A673 (cell line): ENCODE data around the gene RCVRN. TPM values are rescaled to one million over a fixed set of nuclear protein-coding genes. Genes with fewer than 3 reads are reported as not detected.
A peak's percentile ranks its signal among the peaks of the same experiment; 100 is the strongest.

Experiments
- BruUV-seq: library from RNA; stranded (reverse); fragments of 400-500 nt; replicated peaks from 2 replicates; lab custom pipeline; 2021; lab: Mats Ljungman, UMichigan
- CTCF ChIA-PET: fragments of 300-600 bp; sonication (Branson Sonifier 250); formaldehyde crosslinking; loops from one replicate; lab custom pipeline; 2022; ENCODE audit warnings: antibody characterized with exemption; lab: Charles Lee
- POLR2A ChIA-PET: fragments of 300-600 bp; sonication (Branson Sonifier 250); formaldehyde crosslinking; loops from one replicate; lab custom pipeline; 2022; ENCODE audit warnings: antibody characterized with exemption; ENCODE audit not compliant: low non-redundant PET; lab: Charles Lee
- DNase-seq: peaks from one replicate; pipeline ENCODE4 v3.0.0-alpha.2; 2015; ENCODE audit warnings: low spot score
- H3K27ac ChIP-seq: fragments of 200-600 bp; sonication (generic); 2 replicates; pipeline ENCODE4 v1.5.1; 2016; ENCODE audit warnings: mixed run types, low read depth, mild to moderate bottlenecking, mixed read lengths, antibody characterized with exemption, low read length; ENCODE audit not compliant: poor library complexity, severe bottlenecking
- H3K27me3 ChIP-seq: fragments of 200-600 bp; sonication (generic); replicated peaks from 2 replicates; pipeline ENCODE4 v1.6.1; 2017; ENCODE audit warnings: mixed run types, low read depth, mild to moderate bottlenecking, mixed read lengths, antibody characterized with exemption, low read length; ENCODE audit not compliant: insufficient read depth, poor library complexity
- H3K36me3 ChIP-seq: fragments of 200-600 bp; sonication (generic); 2 replicates; pipeline ENCODE4 v1.6.1; 2016; ENCODE audit warnings: mixed run types, mild to moderate bottlenecking, mixed read lengths, antibody characterized with exemption, low read length; ENCODE audit not compliant: insufficient read depth, poor library complexity, severe bottlenecking
- H3K4me1 ChIP-seq: fragments of 200-600 bp; sonication (generic); 2 replicates; pipeline ENCODE4 v1.6.1; 2017; ENCODE audit warnings: mixed run types, mild to moderate bottlenecking, mixed read lengths, antibody characterized with exemption, low read length; ENCODE audit not compliant: insufficient read depth, poor library complexity, severe bottlenecking
- H3K4me3 ChIP-seq: fragments of 200-600 bp; sonication (generic); 2 replicates; pipeline ENCODE4 v1.5.1; 2016; ENCODE audit warnings: low read depth, mixed run types, mild to moderate bottlenecking, mixed read lengths, low read length; ENCODE audit not compliant: poor library complexity, severe bottlenecking
- H3K9me3 ChIP-seq: fragments of 200-600 bp; sonication (generic); 2 replicates; pipeline ENCODE4 v1.6.1; 2016; ENCODE audit warnings: mixed run types, low read depth, mild to moderate bottlenecking, mixed read lengths, antibody characterized with exemption, low read length; ENCODE audit not compliant: poor library complexity, severe bottlenecking
- EZH2 ChIP-seq: fragments of 200-600 bp; sonication (generic); IDR thresholded peaks from 2 replicates; pipeline ENCODE4 v1.6.1; 2017; ENCODE audit warnings: borderline replicate concordance, low read depth, mild to moderate bottlenecking, mixed read lengths, antibody characterized with exemption, low read length; ENCODE audit not compliant: poor library complexity, severe bottlenecking
- intact Hi-C: fragments of 100-400 bp; cut with micrococcal nuclease; formaldehyde crosslinking; loops from one replicate; pipeline ENCODE4 v1.10.0; 2022; ENCODE audit not compliant: unreplicated experiment
- total RNA-seq: library from RNA; stranded (reverse); gene quantifications from 2 replicates; pipeline ENCODE4 v1.2.3, GENCODE V29; 2021
- TF ChIP-seq, protein P1 (sequence below): fragments of 300-800, 200-600 bp; sonication (generic); conservative IDR thresholded peaks from 2 replicates; pipeline ENCODE4 v1.5.1; 2017; ENCODE audit warnings: low read depth, mild to moderate bottlenecking, antibody characterized with exemption, low read length, moderate library complexity, mixed read lengths

RCVRN gene
- total RNA-seq, 1 experiment from 2014 or later, result not detected

DNA sequence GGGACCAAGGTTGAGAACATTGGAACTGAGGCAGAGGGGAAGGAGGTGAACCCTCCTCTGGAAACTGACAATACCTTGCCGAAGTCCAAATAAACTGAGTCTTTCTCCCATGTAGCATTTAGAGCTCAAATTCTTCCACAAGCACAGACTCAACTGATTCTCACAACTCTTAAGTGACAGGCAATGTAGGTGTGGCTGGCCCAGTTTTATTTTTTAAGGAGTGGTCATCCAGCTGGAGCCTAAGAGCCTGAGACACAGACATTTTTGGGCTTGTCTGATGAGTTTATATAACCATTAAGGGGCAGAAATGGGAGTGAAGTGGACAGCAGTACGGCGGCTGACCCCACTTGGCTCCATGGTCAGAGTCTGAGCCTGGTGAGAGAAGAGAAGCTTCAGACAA lies 10.8 kb downstream of the RCVRN start:
- intact Hi-C loops, result loop anchor here (10.0 kb wide), 1 partner anchor 169 kb away; no protein-coding TSS in a partner anchor
- no peak for DNase-seq
- peaks cover 40% of the 10 kb centered on the region for H3K27me3 ChIP-seq
- no peaks in the 10 kb centered on the region for H3K9me3 ChIP-seq
- TF ChIP-seq, protein P1, sequence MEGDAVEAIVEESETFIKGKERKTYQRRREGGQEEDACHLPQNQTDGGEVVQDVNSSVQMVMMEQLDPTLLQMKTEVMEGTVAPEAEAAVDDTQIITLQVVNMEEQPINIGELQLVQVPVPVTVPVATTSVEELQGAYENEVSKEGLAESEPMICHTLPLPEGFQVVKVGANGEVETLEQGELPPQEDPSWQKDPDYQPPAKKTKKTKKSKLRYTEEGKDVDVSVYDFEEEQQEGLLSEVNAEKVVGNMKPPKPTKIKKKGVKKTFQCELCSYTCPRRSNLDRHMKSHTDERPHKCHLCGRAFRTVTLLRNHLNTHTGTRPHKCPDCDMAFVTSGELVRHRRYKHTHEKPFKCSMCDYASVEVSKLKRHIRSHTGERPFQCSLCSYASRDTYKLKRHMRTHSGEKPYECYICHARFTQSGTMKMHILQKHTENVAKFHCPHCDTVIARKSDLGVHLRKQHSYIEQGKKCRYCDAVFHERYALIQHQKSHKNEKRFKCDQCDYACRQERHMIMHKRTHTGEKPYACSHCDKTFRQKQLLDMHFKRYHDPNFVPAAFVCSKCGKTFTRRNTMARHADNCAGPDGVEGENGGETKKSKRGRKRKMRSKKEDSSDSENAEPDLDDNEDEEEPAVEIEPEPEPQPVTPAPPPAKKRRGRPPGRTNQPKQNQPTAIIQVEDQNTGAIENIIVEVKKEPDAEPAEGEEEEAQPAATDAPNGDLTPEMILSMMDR, result no peak
- TF ChIP-seq EZH2, result no peak
- H3K27ac ChIP-seq, result no peak overlapping the region
- POLR2A ChIA-PET, result no interaction called here
- no TSS peak for BruUV-seq
- no peaks in the 10 kb centered on the region for H3K36me3 ChIP-seq
- no peaks in the 10 kb centered on the region for H3K4me1 ChIP-seq
- CTCF ChIA-PET, result no interaction called here
- no peak overlapping the region for H3K4me3 ChIP-seq

DNA sequence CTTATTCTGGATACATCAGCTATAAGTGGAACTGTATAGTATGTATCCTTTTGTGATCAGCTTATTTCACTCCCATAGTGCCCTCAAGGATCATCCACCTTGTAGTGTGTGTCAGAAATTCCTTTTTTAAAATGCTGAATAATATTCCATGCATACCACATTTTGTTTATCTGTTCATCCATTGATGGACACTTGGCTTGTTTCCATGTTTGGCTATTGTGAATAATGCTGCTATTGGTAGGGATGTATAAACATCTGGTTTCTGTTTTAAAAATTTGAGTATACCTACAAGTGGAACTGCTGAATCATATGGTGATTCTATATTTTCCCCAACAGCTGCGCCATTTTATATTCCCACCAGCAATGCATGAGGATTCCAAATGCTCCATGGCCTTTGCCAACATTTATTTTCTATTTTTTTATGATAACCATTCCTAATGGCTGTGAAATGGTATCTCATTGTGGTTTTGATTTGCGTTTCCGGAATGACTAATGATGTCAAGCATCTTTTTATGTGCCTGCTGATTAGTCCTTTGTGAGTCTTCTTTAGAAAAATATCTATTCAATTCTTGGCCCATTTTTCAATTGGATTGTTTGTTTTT lies 11.6 kb downstream of the RCVRN start:
- DNase-seq, result peak; percentile 52
- POLR2A ChIA-PET, result no interaction called here
- Histone ChIP-seq H3K4me1 (no peaks in the 10 kb centered on the region), H3K36me3 (no peaks in the 10 kb centered on the region), H3K9me3 (no peaks in the 10 kb centered on the region), H3K27me3 (peaks cover 42% of the 10 kb centered on the region), H3K4me3 (no peak overlapping the region), H3K27ac (no peak overlapping the region)
- intact Hi-C loops, result loop anchor here (10.0 kb wide), 1 partner anchor 169 kb away; no protein-coding TSS in a partner anchor
- CTCF ChIA-PET, result no interaction called here
- TF ChIP-seq, protein P1, result no peak
- TF ChIP-seq EZH2, result no peak
- no TSS peak for BruUV-seq

DNA sequence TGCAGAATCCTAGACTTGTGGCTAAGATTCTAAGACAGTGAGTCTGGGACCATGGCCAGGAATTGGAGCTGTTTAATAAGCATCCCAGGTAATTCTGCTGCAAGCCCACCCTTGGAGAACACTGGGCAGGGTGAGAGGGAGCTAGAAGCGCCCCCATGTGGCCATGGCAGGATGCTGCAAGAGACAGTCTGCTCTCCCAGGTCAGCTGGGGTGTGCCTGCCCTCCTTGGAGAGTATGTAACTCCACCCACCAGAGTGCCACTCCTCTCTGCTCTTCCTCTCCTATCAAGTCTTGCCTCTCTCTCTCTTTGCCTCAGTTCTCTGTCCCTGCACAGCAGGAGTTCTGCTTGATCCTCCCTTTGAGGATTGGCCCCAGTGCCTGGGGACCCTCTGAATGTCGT lies 14.9 kb downstream of the RCVRN start:
- peaks cover 24% of the 10 kb centered on the region for H3K27me3 ChIP-seq
- no peaks in the 10 kb centered on the region for H3K36me3 ChIP-seq
- ChIA-PET POLR2A (no interaction called here), CTCF (interaction anchor here (0.5 kb wide), 1 partner anchor 33 kb away, joined by 5 read pairs; no protein-coding TSS in a partner anchor)
- no peak overlapping the region for H3K4me3 ChIP-seq
- intact Hi-C loops, result loop anchor here (10.0 kb wide), 1 partner anchor 165 kb away; no protein-coding TSS in a partner anchor
- DNase-seq, result peak; percentile 51
- TF ChIP-seq, protein P1, result peak; percentile 77
- TF ChIP-seq EZH2, result no peak
- H3K4me1 ChIP-seq, result no peaks in the 10 kb centered on the region
- no TSS peak for BruUV-seq
- no peak overlapping the region for H3K27ac ChIP-seq
- no peaks in the 10 kb centered on the region for H3K9me3 ChIP-seq
